WTC11 (cell line): ENCODE measurements around the gene MMAB. TPM values are rescaled to one million over a fixed set of nuclear protein-coding genes. Genes with fewer than 3 reads are reported as not detected.

Experiments
- ATAC-seq: fragments of 200-7000 bp; cut with Tn5 transposase; 2 replicates; pipeline ENCODE4 v1.10.0; 2021; ENCODE audit warnings: mild to moderate bottlenecking, moderate library complexity
- CTCF ChIA-PET: fragments of 300-600 bp; sonication (Branson Sonifier 250); formaldehyde crosslinking; loops from one replicate; lab custom pipeline; 2021; ENCODE audit warnings: antibody characterized with exemption; lab: Charles Lee
- POLR2A ChIA-PET: fragments of 350-600 bp; sonication (Branson Sonifier 250); formaldehyde crosslinking; loops from one replicate; lab custom pipeline; 2021; ENCODE audit warnings: antibody characterized with exemption; lab: Charles Lee
- DNase-seq: peaks from one replicate; pipeline ENCODE4 v3.0.0; 2021; ENCODE audit warnings: low spot score
- H3K27ac Mint-ChIP-seq: 2 replicates; pipeline ENCODE4 v1.8.0; 2021; ENCODE audit warnings: mixed read lengths
- H3K27me3 Mint-ChIP-seq: 2 replicates; pipeline ENCODE4 v1.8.0; 2021; ENCODE audit warnings: low read depth, mild to moderate bottlenecking, moderate library complexity, mixed read lengths
- H3K36me3 Mint-ChIP-seq: 2 replicates; pipeline ENCODE4 v1.8.0; 2021; ENCODE audit warnings: mixed read lengths
- H3K4me1 Mint-ChIP-seq: 2 replicates; pipeline ENCODE4 v1.8.0; 2022; ENCODE audit warnings: mixed read lengths
- H3K4me3 Mint-ChIP-seq: 2 replicates; pipeline ENCODE4 v1.8.0; 2021; ENCODE audit warnings: mild to moderate bottlenecking, moderate library complexity, mixed read lengths
- H3K9me3 Mint-ChIP-seq: 2 replicates; pipeline ENCODE4 v1.8.0; 2021; ENCODE audit warnings: mixed read lengths
- AFF4 ChIP-seq: sonication (generic); formaldehyde crosslinking; IDR thresholded peaks from 2 replicates; pipeline ENCODE4 v1.8.1; 2023; ENCODE audit warnings: mild to moderate bottlenecking, missing genetic modification reagents, borderline replicate concordance
- E2F4 ChIP-seq: sonication (generic); formaldehyde crosslinking; IDR thresholded peaks from 2 replicates; pipeline ENCODE4 v1.8.1; 2022; ENCODE audit warnings: low read depth, mild to moderate bottlenecking, moderate library complexity, missing genetic modification reagents, borderline replicate concordance
- FOXP4 ChIP-seq: sonication (generic); formaldehyde crosslinking; IDR thresholded peaks from 2 replicates; pipeline ENCODE4 v1.8.0; 2022; ENCODE audit warnings: mild to moderate bottlenecking, missing genetic modification reagents
- GABPB1 ChIP-seq: sonication (generic); formaldehyde crosslinking; IDR thresholded peaks from 2 replicates; pipeline ENCODE4 v1.8.1; 2023; ENCODE audit warnings: mild to moderate bottlenecking, missing genetic modification reagents
- GTF2I ChIP-seq: fragments of 250-450 bp; sonication (Bioruptor Pico); conservative IDR thresholded peaks from 2 replicates; pipeline ENCODE4 v1.4.0; 2021; ENCODE audit warnings: mild to moderate bottlenecking
- HMGA2 ChIP-seq: fragments of 250-450 bp; sonication (Bioruptor Pico); IDR thresholded peaks from 2 replicates; pipeline ENCODE4 v1.4.0; 2021; ENCODE audit warnings: mild to moderate bottlenecking, moderate library complexity
- IRF1 ChIP-seq: sonication (generic); formaldehyde crosslinking; IDR thresholded peaks from 2 replicates; pipeline ENCODE4 v1.8.0; 2023; ENCODE audit warnings: missing genetic modification reagents
- NFE2L1 ChIP-seq: sonication (generic); formaldehyde crosslinking; IDR thresholded peaks from 2 replicates; pipeline ENCODE4 v1.8.1; 2023; ENCODE audit warnings: missing genetic modification reagents
- PRRX2 ChIP-seq: fragments of 250-450 bp; sonication (Bioruptor Pico); IDR thresholded peaks from 2 replicates; pipeline ENCODE4 v1.8.0; 2021; ENCODE audit warnings: mild to moderate bottlenecking
- SP1 ChIP-seq: sonication (generic); formaldehyde crosslinking; conservative IDR thresholded peaks from 2 replicates; pipeline ENCODE4 v1.8.1; 2022; ENCODE audit warnings: missing genetic modification reagents
- STAT6 ChIP-seq: sonication (generic); formaldehyde crosslinking; conservative IDR thresholded peaks from 2 replicates; pipeline ENCODE4 v1.8.1; 2023; ENCODE audit warnings: mild to moderate bottlenecking, low read depth, missing genetic modification reagents, moderate library complexity
- ZNF121 ChIP-seq: sonication (generic); formaldehyde crosslinking; IDR thresholded peaks from 2 replicates; pipeline ENCODE4 v1.8.0; 2023; ENCODE audit warnings: missing genetic modification reagents
- ZNF671 ChIP-seq: fragments of 250-450 bp; sonication (Bioruptor Pico); IDR thresholded peaks from 2 replicates; pipeline ENCODE4 v1.8.0; 2021; ENCODE audit warnings: mild to moderate bottlenecking
- ZSCAN18 ChIP-seq: fragments of 250-450 bp; sonication (Bioruptor Pico); IDR thresholded peaks from 2 replicates; pipeline ENCODE4 v2.1.2; 2022; ENCODE audit warnings: mild to moderate bottlenecking, moderate library complexity
- total RNA-seq: library from RNA; stranded (reverse); gene quantifications from 3 replicates; pipeline ENCODE4 v1.2.3, GENCODE V29; 2021
- TF ChIP-seq, protein P1 (sequence below): fragments of 200-600 bp; IDR thresholded peaks from 2 replicates; pipeline ENCODE4 v1.8.0; 2022; ENCODE audit warnings: antibody characterized with exemption
- TF ChIP-seq, protein P2 (sequence below): sonication (generic); formaldehyde crosslinking; conservative IDR thresholded peaks from 2 replicates; pipeline ENCODE4 v1.8.1; 2022; ENCODE audit warnings: mild to moderate bottlenecking, missing genetic modification reagents
- TF ChIP-seq, protein P3 (sequence below): fragments of 250-450 bp; sonication (Bioruptor Pico); IDR thresholded peaks from 2 replicates; pipeline ENCODE4 v1.9.0; 2021; ENCODE audit warnings: mild to moderate bottlenecking, borderline replicate concordance

MMAB gene
- total RNA-seq, 1 experiment from 2014 or later, result 22.0 TPM

DNA sequence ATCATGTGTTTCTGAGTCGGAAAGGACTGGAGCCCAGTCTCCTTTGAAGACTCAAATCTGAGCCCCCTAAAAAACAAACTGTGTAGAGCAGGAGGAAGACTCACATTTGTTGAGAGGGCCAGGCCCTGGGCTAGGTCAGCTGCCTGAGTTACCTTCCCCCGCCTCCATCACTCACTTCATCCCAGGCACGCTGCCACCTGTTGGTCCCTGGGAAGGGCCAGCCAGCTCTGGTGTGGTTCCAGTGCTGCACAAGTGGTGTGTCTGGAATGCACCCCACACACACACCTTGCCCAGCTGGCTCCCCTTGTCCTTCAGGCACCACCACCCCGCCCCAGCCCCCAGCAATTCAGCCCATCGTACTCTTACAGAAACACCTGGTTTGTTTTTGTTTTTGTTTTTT, 9.3 kb upstream of the MMAB start (continued):
- TF ChIP-seq AFF4 (CRISPR knock-in tag), result no peak
- no peak for TF ChIP-seq NFE2L1 (CRISPR knock-in tag)
- TF ChIP-seq ZNF671 (CRISPR knock-in tag), result no peak
- TF ChIP-seq, all 79 proteins: peak for 0

DNA sequence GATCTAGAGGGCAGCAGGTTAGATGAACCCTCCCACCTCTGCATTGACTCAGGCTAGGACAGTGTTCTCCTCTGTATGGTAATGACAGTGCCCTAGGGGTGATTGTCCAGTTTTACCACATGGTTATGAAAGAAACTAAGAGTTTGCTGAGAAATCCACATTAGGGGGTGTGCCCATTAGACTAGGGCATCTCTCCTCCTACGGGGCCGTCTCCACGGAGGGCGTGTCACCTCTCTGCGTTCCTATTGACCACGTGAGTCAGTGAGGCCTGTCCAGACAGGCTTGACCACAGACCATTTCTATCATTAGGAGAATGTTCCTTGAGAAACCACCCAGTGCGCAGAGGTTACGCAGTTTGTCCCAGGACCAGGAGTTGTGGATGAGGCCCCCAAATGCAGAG, 8.6 kb upstream of the MMAB start:
- Mint-ChIP-seq H3K36me3 (peaks cover 46% of the 10 kb centered on the region), H3K9me3 (no peaks in the 10 kb centered on the region)
- TF ChIP-seq STAT6 (CRISPR knock-in tag) (no peak), GTF2I (CRISPR knock-in tag) (no peak), E2F4 (CRISPR knock-in tag) (no peak), ZNF671 (CRISPR knock-in tag) (no peak), FOXP4 (no peak), PRRX2 (CRISPR knock-in tag) (no peak), IRF1 (CRISPR knock-in tag) (no peak), ZNF121 (CRISPR knock-in tag) (no peak), SP1 (CRISPR knock-in tag) (no peak), ZSCAN18 (CRISPR knock-in tag) (no peak), HMGA2 (CRISPR knock-in tag) (no peak), GABPB1 (no peak)
- TF ChIP-seq, protein P1, sequence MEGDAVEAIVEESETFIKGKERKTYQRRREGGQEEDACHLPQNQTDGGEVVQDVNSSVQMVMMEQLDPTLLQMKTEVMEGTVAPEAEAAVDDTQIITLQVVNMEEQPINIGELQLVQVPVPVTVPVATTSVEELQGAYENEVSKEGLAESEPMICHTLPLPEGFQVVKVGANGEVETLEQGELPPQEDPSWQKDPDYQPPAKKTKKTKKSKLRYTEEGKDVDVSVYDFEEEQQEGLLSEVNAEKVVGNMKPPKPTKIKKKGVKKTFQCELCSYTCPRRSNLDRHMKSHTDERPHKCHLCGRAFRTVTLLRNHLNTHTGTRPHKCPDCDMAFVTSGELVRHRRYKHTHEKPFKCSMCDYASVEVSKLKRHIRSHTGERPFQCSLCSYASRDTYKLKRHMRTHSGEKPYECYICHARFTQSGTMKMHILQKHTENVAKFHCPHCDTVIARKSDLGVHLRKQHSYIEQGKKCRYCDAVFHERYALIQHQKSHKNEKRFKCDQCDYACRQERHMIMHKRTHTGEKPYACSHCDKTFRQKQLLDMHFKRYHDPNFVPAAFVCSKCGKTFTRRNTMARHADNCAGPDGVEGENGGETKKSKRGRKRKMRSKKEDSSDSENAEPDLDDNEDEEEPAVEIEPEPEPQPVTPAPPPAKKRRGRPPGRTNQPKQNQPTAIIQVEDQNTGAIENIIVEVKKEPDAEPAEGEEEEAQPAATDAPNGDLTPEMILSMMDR, result no peak
- TF ChIP-seq, protein P2, sequence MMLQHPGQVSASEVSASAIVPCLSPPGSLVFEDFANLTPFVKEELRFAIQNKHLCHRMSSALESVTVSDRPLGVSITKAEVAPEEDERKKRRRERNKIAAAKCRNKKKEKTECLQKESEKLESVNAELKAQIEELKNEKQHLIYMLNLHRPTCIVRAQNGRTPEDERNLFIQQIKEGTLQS (CRISPR knock-in tag), result no peak
- TF ChIP-seq, protein P3, sequence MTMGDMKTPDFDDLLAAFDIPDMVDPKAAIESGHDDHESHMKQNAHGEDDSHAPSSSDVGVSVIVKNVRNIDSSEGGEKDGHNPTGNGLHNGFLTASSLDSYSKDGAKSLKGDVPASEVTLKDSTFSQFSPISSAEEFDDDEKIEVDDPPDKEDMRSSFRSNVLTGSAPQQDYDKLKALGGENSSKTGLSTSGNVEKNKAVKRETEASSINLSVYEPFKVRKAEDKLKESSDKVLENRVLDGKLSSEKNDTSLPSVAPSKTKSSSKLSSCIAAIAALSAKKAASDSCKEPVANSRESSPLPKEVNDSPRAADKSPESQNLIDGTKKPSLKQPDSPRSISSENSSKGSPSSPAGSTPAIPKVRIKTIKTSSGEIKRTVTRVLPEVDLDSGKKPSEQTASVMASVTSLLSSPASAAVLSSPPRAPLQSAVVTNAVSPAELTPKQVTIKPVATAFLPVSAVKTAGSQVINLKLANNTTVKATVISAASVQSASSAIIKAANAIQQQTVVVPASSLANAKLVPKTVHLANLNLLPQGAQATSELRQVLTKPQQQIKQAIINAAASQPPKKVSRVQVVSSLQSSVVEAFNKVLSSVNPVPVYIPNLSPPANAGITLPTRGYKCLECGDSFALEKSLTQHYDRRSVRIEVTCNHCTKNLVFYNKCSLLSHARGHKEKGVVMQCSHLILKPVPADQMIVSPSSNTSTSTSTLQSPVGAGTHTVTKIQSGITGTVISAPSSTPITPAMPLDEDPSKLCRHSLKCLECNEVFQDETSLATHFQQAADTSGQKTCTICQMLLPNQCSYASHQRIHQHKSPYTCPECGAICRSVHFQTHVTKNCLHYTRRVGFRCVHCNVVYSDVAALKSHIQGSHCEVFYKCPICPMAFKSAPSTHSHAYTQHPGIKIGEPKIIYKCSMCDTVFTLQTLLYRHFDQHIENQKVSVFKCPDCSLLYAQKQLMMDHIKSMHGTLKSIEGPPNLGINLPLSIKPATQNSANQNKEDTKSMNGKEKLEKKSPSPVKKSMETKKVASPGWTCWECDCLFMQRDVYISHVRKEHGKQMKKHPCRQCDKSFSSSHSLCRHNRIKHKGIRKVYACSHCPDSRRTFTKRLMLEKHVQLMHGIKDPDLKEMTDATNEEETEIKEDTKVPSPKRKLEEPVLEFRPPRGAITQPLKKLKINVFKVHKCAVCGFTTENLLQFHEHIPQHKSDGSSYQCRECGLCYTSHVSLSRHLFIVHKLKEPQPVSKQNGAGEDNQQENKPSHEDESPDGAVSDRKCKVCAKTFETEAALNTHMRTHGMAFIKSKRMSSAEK, result no peak
- TF ChIP-seq, all 79 proteins: peak for 0
- no peak for DNase-seq
- H3K27ac Mint-ChIP-seq, result no peak overlapping the region; the same call in 1 of the 2 replicates
- no peaks in the 10 kb centered on the region for H3K4me1 Mint-ChIP-seq
- no peaks in the 10 kb centered on the region for H3K27me3 Mint-ChIP-seq
- no peak for ATAC-seq
- no peak overlapping the region for H3K4me3 Mint-ChIP-seq
- ChIA-PET POLR2A (no interaction called here), CTCF (interaction anchor here (1.6 kb wide), 2 partner anchors 16 kb away, joined by 5 read pairs; no protein-coding TSS in a partner anchor)
